Measurements from ENCODE around the gene UQCC5.
"Not testable (repeated sequence)": the region's sequence is repeated elsewhere in the genome, so short reads cannot be mapped to it uniquely, and the experiment has no call there.

The UQCC5 gene

GRCh38 chr3:52521881-52522650, 14.3 kb upstream of the UQCC5 start:
- DNase-seq (ENCODE audit: extremely low read depth in 1 of 2, low read depth in 1 of 2), result no peak

DNA sequence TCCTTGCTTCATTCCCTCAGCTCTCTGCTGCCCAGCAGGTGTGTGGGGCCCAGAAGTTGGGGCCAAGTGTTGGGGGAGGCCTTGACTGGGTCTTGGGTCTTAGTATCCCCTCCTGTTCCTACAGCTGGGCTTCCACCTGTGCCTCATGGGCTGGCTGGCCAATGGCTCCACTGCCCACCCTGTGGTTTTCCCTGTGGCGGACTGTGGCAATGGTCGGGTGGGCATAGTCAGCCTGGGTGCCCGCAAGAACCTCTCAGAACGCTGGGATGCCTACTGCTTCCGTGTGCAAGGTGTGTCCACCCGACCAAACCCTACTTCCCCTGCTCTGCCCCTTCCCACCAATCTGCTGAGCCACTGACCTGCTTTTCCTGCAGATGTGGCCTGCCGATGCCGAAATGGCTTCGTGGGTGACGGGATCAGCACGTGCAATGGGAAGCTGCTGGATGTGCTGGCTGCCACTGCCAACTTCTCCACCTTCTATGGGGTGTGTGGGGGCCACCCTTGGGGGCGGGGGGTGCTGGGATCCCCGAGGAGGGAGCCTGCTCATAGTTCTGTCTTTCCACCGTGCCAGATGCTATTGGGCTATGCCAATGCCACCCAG, 13.7 kb upstream of the UQCC5 start:
- no peak for DNase-seq (ENCODE audit: extremely low read depth in 1 of 2, low read depth in 1 of 2)

DNA sequence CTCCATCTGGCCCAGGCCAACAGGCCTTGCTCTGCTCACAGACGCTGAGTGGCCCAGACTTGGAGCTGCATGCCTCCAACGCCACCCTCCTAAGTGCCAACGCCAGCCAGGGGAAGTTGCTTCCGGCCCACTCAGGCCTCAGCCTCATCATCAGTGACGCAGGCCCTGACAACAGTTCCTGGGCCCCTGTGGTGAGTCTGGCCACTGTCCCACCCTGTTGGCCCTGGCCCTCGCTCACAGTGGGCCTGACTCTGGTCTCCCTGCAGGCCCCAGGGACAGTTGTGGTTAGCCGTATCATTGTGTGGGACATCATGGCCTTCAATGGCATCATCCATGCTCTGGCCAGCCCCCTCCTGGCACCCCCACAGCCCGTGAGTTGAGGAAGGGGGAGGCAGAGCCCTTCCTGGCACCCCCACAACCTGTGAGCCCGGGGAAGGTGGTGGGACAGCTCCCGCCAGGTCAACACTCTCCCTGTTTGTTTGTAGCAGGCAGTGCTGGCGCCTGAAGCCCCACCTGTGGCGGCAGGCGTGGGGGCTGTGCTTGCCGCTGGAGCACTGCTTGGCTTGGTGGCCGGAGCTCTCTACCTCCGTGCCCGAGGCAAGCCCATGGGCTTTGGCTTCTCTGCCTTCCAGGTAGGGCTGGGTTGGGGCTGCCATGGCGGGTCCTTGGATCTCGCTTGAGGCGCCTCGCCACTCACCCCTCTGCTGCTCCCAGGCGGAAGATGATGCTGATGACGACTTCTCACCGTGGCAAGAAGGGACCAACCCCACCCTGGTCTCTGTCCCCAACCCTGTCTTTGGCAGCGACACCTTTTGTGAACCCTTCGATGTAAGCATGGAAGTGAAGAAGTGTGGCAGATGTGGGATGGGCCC, 12.8 kb upstream of the UQCC5 start:
- DNase-seq (ENCODE audit: extremely low read depth in 1 of 2, low read depth in 1 of 2), result no peak

DNA sequence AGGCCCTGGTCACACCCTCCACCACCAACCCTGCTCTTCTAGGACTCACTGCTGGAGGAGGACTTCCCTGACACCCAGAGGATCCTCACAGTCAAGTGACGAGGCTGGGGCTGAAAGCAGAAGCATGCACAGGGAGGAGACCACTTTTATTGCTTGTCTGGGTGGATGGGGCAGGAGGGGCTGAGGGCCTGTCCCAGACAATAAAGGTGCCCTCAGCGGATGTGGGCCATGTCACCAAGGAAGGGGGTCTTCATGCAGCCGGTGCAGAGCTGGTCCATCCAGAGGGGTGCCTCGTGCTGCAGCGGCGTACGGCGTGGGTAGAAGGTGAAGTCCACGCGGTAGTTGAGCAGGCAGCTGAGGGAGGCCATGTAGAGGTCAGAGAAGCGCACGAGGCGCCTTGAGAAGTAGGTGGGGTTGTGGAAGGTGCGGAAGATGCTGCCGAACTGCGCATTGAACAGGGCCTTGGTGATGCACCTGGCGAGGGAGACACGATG, 12.1 kb upstream of the UQCC5 start:
- DNase-seq (ENCODE audit: extremely low read depth in 1 of 2, low read depth in 1 of 2), result no peak

DNA sequence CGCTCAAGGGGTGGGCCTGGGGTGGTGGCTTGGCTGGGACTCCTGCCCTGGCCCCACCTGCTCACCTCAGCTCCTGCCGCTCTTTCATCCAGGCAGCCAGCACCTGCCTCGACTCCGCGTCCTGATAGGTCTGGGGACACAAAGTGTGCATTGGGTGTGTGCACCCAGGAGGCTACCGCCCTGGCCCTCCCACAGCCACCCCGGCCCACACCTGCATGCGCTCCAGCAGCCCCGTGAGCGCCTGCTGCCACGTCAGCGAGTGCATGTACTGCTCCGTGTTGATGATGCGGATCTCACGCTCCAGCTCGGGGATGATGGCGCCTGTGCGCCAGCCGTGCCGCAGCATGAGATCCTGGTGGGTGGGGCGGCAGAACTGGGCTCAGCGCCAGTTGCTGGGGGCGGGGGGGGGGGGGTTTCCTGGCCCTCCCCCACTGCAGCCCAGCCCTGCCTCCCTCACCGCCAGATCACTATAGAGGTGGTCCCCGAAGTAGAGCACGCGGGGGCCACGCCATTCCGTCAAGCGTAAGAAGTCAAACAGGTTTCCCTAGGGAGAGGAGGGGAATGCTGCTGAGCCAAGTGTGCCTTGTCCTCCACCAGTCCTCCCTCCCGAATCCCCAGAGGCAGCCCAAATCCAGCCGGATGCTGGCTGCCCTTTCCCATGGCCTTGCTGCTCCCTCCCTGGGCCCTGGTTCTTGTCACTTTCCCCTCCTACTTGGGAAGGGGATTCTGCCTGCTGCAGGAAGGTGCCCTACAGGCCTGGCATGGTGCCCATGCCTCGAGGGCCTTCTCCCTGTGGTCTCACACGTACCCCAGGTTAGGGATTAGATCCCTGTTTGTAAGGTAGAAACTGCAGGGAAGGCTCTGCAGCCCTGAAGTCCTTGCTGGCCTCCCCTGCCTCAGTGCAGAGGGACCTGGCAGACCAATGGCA, 11.4 kb upstream of the UQCC5 start:
- DNase-seq (ENCODE audit: extremely low read depth in 1 of 2, low read depth in 1 of 2), result no peak

DNA sequence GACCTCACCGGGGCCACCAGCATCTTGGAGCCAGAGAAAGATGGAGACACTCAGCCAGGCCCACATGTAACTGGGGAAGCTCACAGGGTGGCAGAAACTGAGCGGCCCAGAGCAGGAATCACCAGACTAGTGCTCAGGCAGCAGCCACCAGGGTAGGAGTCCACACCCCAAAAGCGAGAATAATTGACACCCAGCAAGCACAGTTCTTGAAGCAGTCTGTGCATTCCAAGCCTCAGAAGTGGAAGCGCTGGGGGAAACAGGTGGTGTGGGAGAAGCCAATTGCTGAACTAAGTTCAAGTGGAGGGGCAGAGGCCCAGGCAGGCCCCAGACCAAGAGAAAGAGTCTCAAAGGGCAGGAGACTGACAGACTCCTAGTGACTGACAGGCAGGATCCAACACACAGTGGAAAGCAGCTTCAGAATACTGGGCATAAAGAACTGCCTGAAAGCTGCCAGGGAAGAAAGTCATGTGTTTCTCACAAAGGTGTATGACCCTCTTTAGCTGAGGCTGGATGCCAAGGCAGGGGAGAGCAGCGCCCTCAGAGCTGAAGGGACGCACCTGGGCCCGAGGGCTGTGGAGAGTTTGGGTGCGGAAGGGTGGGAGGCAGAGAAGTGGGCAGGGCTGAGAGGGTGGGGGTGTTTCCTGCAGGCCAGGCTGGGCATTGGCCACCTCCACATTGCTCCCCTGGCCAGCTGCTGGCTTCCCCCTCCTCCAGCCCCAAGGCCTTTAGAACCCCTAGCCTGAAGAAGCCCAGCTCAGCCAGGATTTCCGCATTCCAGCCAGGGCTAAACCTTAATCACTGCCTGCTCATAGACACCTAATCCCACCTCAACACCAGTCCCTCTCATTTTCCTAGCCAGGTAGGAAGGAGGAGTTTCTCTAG, 10.5 kb upstream of the UQCC5 start:
- DNase-seq (ENCODE audit: extremely low read depth in 1 of 2, low read depth in 1 of 2), result no peak

- DNase-seq (ENCODE audit: extremely low read depth in 1 of 2, low read depth in 1 of 2), result not testable (repeated sequence)
Measured at GRCh38 chr3:52526671-52527038, 9.8 kb upstream of the UQCC5 start.

DNA sequence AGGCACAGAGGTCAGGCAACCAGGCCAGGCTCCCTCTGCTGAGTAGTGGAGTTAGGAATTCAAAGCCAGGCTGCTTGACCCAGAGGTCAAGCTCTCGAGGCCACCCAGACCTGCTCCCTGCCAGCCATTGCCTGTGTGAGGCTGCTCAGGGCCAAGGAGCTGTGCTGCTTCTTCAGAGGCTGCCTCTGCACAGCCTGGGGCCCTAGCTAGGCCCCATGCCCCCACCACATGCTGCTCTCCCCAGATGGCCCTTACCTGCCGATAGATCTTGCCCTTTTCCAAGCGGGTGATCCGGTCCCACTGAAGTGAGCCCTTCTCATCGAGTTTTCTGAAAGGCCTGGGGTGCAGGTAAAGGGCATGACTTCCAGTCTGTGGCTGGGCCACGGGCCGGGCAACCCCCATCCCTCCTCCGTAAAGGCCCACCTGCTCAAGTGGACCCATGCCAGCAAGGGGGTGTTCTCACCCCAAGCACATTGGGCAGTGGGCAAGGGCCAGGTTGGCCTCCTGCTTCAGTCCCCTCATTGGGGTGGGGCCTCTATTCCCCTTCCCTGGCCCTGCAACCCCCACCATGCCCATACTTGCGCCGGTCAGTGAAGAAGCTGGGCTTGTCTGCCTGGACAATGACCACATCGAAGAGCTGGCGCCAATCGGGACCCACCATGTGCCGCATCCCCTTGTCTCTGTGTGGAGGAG, 9.2 kb upstream of the UQCC5 start:
- no peak for DNase-seq (ENCODE audit: extremely low read depth in 1 of 2, low read depth in 1 of 2)

DNA sequence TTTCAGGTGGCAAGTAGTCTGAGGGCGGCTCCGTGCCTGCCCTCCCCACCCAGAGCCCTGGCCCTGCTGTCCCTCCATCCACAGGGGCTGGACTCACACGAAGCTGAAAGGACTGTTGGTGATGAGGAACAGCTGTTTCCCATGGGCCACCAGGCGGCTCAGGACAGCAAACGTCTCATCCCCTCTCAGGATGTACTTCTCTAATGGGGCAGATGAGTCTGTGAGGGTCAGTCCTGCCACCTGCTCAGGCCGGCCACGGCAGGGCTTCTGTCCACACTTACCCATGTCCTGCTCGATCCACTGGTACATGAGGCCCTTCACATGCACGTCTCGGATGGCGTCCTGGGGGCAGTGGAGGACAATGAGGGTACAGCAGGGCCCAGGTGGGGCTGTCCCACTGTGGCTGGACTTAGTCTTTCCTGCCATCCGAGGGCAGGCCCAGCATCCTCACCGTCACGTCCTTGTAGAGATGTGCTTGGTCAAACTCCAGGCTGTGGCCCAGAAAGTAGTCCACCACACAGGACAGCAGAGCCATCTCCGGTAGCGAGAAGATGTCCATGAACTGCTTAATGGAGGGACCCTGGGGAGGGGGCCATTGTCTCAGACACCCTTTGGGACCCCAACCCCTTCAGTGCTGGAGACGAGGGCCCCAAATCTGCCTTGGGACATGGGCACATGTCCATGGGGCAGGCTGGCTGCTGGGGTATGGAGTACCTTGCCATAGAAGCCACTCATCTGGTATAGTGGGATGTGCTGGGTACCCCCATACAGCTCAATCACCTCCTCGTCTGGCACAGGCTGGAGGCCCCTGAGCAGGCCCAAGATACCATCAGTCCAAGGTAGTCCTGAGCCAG, 8.4 kb upstream of the UQCC5 start:
- no peak for DNase-seq (ENCODE audit: extremely low read depth in 1 of 2, low read depth in 1 of 2)

DNA sequence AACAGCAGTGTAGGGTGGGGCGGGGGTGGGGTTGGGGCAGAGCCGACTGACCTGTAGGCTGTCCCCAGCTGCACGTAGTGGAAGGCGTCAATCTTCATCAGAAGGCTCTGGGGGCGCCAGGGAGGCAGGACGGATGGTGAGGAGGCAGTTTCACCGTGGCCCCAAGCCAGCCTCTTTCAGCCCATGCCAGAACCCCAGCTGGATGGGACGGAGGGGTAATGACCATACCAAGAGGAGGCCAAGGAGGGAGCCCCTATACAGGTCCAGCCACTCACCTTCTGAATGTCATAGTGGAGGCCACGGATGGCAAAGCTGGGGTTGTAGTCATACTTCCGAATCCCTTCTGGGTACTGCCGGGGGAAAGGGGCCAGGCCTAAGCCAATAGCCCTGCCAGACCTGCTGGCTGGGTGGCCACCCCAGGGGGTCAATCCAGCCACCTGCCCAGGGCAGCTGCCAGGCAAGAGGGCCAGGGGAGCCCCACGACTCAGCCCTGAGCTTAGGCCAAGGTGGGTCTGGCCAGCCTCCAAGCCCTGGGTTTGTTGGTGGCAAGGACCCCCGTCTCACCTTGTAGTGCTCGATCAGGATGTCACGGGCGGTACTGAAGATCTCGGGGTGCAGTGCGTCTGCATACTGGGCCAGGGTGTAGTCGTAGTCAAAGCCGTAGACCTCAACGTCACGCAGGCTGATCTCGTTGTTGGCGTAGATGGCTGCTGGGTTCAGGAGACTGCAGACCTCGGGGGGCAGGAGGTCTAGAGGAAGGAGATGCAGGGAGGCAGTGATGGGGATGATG, 7.6 kb upstream of the UQCC5 start:
- DNase-seq (ENCODE audit: extremely low read depth in 1 of 2, low read depth in 1 of 2), result no peak

DNA sequence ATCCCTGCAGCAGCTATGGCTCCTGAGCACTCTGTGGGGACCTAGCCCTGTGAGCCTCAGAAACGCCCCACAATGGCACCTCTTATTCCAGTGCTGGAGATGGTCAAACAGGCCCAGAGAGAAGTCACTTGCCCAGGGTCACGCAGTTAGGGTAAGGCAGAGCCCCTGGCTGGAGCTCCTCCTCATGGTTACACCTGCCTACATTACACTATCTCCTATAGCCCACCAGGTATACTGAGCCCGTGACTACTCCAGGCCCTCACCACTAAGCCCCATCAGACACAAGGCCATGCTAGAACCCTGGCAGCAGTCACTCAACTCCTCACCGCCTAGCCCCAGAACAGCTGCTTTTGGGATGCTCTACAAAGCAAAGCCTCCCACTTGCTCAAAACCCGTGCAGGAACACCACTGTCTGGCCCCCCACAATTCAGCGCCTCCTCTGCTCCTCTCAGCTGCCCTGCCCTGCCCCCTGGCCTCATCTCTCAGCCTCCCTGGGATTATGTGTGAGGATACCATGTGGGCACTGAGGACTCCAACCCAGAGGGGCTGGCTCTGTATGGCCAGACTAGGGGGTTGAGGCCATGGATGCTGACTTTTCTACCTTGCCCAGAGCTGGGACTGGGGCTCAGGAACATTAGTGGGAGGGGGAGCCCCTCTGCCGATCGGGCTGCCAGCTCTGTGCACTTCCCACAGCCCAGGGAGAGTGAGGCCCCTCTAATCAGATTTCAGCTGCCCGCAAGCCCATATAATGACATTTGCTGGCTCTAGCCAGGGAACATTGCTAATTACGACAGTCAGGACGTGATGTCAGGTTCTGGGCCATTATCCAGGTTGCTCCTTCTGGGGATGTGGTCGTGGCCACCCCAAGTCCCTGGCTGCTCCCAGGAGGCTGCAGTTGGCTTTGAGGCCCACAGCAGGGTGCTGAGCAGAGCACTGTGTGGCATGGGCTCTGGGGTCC, 6.8 kb upstream of the UQCC5 start:
- DNase-seq (ENCODE audit: extremely low read depth in 1 of 2, low read depth in 1 of 2), result no peak

GRCh38 chr3:52530918-52531826, 5.2 kb upstream of the UQCC5 start:
- DNase-seq (ENCODE audit: extremely low read depth in 1 of 2, low read depth in 1 of 2), result no peak

GRCh38 chr3:52531860-52532516, 4.4 kb upstream of the UQCC5 start:
- no peak for DNase-seq (ENCODE audit: extremely low read depth in 1 of 2, low read depth in 1 of 2)

DNA sequence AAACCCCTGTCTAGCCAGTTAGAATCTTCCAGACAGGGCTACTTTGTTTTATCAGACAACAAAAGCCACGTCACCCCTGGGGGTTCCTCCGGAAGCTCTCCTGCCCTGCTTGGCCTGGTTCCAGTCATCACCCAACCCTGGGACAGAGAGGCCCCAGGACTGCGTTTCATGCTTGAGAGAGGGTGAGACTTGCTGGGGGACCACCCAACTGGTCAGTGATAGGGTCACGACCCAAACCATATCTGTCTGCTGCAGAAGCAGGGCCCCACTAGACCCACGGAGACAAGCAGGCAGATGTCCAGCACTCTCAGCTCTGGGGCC, 3.9 kb upstream of the UQCC5 start:
- DNase-seq (ENCODE audit: extremely low read depth in 1 of 2, low read depth in 1 of 2), result no peak
